ENCODE results near the gene RMRP.

DNA sequence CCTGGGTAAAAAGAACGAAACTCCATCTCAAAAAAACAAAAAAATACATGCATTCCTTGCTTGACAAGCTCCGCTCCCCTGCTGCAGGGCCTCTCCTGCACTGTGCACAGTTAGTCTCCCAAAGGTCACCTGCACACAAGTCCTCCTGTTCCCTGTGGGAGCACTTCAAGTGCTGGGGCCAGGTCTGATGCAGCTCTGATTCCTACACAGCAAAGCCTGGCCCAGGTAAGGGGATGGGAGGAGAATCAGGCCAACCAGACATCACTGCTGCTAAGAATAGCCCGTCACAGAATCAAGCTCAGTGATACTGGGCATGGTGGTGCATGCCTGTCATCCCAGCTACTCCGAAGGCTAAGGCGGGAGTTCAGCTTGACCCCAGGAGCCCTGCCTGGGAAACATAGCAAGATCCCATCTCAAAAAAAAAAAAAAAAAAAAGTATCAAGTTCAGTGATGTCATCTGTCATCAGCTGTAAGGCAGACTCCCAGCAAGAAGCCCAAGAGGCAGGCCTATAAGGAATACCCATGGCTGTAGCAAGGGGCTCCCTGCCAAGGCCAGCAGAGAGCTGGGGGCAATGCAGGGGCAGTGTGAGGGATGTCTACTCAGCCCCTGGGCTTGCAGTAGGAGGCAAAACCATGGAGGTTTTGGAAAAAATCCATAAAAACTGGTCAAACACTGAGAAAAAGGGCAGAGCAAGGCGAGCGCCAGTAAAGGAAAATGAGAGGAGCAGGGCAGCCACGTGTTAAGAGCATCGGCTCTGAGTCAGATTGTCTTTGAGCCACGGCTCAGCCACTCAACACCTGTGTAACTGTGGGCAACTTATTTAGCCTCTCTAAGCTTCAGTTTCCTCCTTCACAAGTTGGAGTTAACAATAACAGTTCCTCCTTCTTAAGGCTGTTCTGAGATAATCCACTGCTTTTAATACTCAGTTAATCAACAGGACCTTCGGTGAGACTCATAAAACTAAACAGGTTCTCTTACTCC lies 28.7 kb upstream of the RMRP start:
- TF ChIP-seq, protein P1, sequence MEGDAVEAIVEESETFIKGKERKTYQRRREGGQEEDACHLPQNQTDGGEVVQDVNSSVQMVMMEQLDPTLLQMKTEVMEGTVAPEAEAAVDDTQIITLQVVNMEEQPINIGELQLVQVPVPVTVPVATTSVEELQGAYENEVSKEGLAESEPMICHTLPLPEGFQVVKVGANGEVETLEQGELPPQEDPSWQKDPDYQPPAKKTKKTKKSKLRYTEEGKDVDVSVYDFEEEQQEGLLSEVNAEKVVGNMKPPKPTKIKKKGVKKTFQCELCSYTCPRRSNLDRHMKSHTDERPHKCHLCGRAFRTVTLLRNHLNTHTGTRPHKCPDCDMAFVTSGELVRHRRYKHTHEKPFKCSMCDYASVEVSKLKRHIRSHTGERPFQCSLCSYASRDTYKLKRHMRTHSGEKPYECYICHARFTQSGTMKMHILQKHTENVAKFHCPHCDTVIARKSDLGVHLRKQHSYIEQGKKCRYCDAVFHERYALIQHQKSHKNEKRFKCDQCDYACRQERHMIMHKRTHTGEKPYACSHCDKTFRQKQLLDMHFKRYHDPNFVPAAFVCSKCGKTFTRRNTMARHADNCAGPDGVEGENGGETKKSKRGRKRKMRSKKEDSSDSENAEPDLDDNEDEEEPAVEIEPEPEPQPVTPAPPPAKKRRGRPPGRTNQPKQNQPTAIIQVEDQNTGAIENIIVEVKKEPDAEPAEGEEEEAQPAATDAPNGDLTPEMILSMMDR (IDR thresholded peaks at IDR 0.05; ENCODE audit: borderline replicate concordance, extremely low read depth, low read length, poor library complexity, severe bottlenecking) = no peak
- no peak for TF ChIP-seq EZH2 (IDR thresholded peaks at IDR 0.05; ENCODE audit: borderline replicate concordance, low read depth, low read length, severe bottlenecking)

All from DND-41 (cell line).